Skeletal muscle cell (primary cell): Measurements from ENCODE around the gene SVOPL.
A peak's percentile ranks its signal among the peaks of the same experiment; 100 is the strongest.

Experiments used
- DNase-seq: peaks from one replicate; pipeline ENCODE4 v3.0.0-alpha.2; 2010; ENCODE audit warnings: low read depth
- H3K4me3 ChIP-seq: 2 replicates; pipeline ENCODE4 v1.5.1; 2011; ENCODE audit warnings: low read depth, mild to moderate bottlenecking, control low read depth, low read length, moderate library complexity

Gene SVOPL

GRCh38 chr7:138579136-138579535 is 122.0 kb downstream of the SVOPL start:
- no peak overlapping the region for H3K4me3 ChIP-seq
- DNase-seq, result no peak

DNA sequence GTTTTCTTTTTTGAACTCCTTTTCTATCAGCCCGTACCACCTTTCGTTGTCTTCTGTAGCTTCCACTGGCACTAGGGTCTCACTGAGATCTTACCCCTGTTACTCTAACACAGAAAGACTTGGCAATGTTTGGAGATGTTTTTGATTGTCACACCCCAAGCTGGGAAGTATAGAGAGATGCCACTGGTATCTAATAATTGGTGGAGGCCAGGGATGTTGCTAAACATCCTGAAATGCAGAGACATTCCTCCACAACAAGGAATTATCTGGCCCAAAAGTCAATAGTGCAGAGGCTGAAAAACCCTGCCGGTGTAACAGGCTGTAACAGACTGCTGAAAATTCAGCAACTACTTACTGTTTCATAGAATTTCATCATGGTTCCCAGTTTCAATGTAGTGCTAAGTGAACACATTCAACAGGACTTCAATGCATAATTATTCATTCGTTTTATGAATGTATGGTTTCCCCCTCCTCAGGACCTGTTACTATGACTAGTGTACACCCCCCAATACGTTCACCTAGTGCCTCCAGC is 125.2 kb downstream of the SVOPL start:
- DNase-seq, result no peak
- no peak overlapping the region for H3K4me3 ChIP-seq

DNA sequence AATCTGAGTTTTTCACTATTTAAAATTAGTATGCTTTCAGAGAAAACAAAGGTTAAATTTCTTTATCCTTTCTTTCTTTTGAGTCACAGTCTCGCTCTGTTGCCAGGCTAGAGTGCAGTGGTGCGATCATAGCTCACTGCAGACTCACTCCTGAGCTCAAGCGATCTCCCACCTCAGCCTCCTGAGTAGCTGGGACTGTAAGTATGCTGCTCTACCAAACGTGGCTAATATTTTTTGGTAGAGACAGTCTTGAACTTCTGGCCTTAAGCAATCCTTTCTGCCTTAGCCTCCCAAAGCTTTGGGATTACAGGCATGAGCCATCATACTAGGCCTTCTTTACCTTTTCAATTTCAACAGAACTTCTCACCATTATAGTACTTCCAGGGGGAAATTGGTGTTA is 127.4 kb downstream of the SVOPL start:
- DNase-seq, result no peak
- H3K4me3 ChIP-seq, result no peak overlapping the region

DNA sequence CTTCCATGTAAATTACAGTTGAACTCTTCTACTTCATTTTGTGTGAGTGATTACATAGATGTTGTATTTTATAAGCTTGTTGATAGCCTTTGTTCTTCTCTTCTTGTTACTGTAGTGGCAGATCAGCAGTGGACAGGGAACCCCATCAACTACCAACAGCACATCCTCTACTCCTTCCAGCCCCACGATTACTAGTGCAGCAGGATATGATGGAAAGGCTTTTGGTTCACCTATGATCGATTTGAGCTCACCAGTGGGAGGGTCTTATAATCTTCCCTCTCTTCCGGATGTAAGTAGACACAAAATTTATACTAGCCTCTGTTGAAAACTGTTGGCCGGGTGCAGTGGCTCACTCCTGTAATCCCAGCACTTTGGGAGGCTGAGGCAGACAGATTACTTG is 130.4 kb downstream of the SVOPL start:
- H3K4me3 ChIP-seq, result no peak overlapping the region
- no peak for DNase-seq

DNA sequence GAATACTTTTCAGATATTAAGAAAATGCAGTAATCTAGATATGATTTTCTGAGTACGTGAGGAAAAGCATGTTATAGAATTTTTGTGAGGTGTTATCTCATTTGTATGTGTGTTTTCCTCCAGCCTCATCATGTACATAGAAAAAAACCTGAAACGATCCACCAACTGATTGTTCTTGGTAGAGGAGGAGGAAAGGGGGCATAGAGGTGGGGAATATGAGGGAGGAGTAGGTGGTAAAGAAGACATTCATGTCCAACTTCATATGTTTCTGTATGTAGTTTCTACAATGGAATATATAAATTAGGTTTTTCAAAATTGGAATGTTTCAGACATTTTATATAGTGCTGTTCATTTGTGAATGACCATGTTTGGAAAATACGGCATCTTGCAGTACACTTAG is 131.7 kb downstream of the SVOPL start:
- H3K4me3 ChIP-seq, result no peak overlapping the region
- no peak for DNase-seq

GRCh38 chr7:138568655-138569054 is 132.5 kb downstream of the SVOPL start:
- DNase-seq, result no peak
- H3K4me3 ChIP-seq, result no peak overlapping the region

GRCh38 chr7:138565451-138566114 is 135.6 kb downstream of the SVOPL start:
- DNase-seq, result peak; percentile 68
- H3K4me3 ChIP-seq, result no peak overlapping the region

DNA sequence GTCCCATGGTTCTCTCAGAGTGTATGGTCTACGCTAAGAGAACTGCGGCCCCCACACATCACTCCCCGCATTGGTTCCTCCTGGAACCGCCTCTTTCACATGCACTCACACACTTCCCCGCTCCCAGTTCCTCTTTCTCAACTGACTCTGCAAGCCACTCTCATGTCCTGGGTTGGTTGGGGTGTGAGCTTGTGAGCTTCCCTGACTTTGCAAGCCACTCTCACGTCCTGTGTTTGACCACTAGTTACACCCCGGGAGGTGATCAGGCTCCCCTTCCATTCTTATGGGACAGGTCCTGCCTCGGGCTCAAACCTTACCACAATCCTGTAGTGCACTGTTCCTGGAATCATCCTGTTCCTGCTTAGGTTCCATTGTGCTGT is 136.1 kb downstream of the SVOPL start:
- no peak overlapping the region for H3K4me3 ChIP-seq
- DNase-seq, result no peak

DNA sequence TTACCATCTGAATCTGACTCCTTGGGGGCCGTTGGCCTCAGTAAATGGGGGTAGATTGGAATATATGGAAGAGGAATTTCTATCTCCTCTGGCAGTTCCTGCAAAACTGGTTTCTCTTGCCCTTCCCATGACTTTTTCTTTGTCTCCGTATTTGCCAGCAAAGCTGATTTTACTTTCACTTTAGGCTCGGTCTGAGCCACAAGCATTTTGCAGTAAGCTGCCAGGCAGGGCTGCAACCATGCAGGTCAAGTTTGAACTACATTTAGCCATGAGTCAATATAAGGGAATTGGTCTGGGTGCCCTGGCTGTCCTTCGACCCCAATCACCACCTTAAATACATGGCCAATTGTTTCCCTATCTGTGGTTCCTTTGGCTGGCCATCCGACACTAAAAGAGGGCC is 136.8 kb downstream of the SVOPL start:
- no peak overlapping the region for H3K4me3 ChIP-seq
- DNase-seq, result no peak

GRCh38 chr7:138563808-138564207 is 137.4 kb downstream of the SVOPL start:
- no peak overlapping the region for H3K4me3 ChIP-seq
- no peak for DNase-seq

DNA sequence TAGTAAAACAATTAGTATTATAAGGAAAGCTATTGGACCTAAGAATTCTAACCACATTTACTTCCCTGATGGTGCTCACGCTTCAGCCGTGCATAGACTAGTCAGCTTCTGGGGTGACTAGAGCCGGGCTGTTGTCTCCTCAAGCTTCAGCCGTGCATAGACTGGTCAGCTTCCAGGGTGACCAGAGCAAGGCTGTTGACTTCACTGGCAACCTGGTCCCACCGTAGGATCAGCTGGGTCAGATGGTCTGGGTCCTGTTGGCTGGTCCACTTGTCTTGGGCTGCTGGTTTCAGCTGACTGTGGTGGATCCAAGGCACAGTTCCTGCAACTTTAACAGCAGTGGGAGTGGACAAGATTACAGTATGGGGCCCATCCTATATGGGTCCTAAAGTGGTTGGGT is 141.7 kb downstream of the SVOPL start:
- no peak for DNase-seq
- no peak overlapping the region for H3K4me3 ChIP-seq

DNA sequence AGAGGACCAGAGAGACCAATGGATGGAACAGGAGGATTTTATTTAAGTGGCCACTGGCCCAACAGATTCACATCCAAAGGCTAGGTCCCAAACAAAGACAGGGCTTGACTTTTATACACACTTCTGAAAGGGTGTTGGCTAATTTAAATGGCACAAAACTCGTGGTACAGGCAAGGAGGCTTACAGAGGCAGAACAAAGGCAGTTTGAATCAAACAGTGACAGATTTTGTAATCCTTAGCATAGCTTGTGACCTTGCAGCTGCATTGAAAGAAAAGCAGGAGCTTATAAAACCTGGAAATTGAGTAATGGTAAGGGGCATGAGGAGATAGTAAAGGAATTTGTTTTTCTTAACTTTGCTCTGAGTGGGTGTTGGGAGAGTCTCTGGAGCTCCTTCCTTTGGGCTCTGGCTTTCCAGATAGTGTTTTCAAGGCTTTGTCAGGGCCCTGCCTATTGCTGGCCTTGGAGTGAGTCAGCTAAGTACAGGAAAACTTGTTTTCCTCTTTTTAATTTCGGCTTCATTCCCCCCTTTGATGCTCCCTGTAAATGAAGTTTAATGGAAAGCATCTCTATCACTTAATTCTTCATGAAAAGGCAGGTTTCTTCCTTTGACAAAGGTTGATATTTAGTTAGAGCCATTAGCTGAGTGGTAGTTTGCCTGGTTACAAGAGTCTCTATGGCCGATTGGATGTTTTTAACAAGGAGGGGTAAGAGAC is 144.2 kb downstream of the SVOPL start:
- DNase-seq, result no peak
- no peak overlapping the region for H3K4me3 ChIP-seq

GRCh38 chr7:138555684-138556083 is 145.5 kb downstream of the SVOPL start:
- no peak for DNase-seq
- H3K4me3 ChIP-seq, result no peak overlapping the region

DNA sequence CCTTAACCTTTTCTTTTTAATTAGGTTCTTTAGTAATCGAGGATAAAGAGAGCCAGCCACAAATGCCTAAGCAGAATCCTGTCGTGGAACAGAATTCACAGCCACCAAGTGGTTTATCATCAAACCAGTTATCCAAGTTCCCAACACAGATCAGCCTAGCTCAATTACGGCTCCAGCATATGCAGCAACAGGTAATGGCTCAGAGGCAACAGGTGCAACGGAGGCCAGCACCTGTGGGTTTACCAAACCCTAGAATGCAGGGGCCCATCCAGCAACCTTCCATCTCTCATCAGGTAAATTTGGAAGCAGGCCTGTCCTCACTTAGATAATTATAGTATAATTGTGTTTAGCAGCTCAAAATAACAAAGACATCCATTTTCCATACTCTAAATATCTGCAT is 146.5 kb downstream of the SVOPL start:
- no peak overlapping the region for H3K4me3 ChIP-seq
- no peak for DNase-seq

DNA sequence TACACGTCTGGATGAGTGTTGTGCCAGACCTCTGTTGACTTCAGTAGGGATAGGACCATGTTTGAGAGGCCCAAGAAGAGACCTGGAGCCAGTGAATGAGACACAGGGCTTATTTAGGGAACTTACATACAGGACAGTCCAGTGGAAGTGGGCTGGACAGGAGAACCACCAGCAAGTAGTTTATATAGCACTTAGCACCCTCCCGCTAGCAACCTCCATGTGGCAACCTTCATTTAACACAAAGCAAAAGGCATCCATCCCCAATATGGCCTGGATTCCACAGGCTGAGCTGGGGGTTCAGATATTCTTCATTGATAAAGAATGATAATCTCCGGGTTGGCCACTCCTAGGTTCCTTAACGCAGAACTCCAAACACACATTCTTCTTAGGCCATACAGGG is 147.4 kb downstream of the SVOPL start:
- no peak for DNase-seq

DNA sequence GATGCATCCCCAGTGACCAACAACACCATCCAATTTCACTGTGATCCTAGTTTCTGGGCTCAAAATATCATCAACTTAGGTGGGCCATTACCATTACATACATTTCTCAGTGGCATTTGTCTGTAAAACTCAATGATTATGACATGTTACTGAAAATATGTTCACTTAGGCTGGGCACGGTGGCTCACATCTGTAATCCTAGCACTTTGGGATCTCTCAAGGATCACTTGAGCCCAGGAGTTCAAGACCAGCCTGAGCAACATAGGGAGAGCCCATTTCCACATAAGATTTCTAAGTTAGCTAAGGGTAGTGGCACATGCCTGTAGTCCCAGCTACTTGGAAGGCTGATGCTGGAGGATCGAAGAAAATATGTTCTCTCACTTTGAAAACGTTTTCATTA is 150.1 kb downstream of the SVOPL start:
- DNase-seq, result no peak
- no peak overlapping the region for H3K4me3 ChIP-seq

More for the DNA sequence above, 147.4 kb downstream of the SVOPL start:
- H3K4me3 ChIP-seq, result no peak overlapping the region

GRCh38 chr7:138550337-138550736 is 150.8 kb downstream of the SVOPL start:
- H3K4me3 ChIP-seq, result no peak overlapping the region
- no peak for DNase-seq

GRCh38 chr7:138549082-138549481 is 152.1 kb downstream of the SVOPL start:
- no peak overlapping the region for H3K4me3 ChIP-seq
- DNase-seq, result no peak

DNA sequence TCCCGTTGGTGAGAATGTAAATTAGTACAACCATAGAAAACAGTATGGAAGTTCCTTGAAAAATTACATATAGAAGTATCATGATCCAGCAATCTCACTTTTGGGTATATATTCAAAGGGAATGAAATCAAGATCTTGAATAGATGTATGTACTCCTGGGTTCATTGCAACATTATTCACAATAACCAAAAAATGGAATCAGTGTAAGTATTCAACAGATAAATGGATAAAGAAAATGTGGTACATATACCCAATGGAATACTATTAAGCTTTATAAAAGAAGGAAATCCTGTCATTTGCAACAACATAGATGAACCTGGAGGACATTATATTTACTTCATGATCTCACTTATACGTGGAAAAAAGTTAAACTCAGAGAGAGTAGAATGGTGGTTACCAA is 154.3 kb downstream of the SVOPL start:
- no peak overlapping the region for H3K4me3 ChIP-seq
- DNase-seq, result no peak

DNA sequence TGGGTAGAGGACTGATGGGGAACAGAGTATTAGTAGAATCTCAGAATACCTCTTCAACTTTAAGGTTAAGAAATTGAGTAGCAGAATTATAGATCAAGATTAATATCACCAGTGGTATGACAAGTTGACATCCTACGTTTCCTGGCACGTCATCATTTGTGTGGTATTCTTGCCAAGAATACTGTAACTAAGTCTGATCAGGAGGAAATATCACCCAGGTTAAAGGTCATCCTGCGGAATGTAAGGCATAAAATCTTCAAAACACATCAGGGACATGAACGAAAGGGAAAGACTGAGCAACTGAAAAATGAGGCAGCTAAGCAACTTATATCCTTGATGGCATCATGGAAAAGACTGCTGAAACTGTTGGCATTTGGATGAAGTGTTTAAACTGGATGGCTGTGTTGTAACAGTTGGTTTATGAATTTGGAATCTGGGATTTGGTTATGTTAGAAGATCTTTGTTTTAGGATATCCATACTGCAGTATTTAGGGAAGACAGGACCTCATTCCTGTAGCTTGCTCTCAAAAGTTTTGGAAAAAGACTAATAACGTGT is 155.0 kb downstream of the SVOPL start:
- H3K4me3 ChIP-seq, result no peak overlapping the region
- DNase-seq, result no peak

DNA sequence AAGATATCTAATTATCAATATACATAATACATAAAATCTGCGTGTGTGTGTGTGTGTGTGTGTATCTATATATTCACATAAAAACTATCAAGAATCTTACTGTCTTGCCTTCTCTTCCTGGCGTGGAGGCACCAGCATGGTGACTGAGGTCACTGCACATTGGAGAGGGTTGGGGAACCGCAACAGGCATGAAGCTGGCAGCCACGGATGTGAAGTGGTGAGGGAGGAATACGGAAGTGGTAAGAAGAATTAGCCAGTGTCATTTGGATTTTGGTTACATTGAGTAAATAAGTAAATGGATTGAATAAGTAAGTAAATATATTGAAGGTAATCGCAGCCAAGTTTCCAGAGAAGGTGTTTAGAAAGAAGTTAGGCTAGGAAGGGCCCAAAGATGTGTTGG is 156.0 kb downstream of the SVOPL start:
- no peak for DNase-seq
- no peak overlapping the region for H3K4me3 ChIP-seq
